Measurements from ENCODE around the gene ZFP2.

GRCh38 chr5:178861627-178862026 is 34.1 kb upstream of the ZFP2 start:
- no peak for TF ChIP-seq CTCF (conservative IDR thresholded peaks at IDR 0.05; ENCODE audit: low read length)
- no peak for TF ChIP-seq EZH2phosphoT487 (IDR thresholded peaks at IDR 0.05; ENCODE audit: borderline replicate concordance, low read depth, low read length)

All from OCI-LY7 (cell line).